SK-N-SH (cell line): ENCODE measurements around the gene ZNF680. TPM values are rescaled to one million over a fixed set of nuclear protein-coding genes. Genes with fewer than 3 reads are reported as not detected.
A peak's percentile ranks its signal among the peaks of the same experiment; 100 is the strongest.

Experiments used
- CTCF ChIA-PET: fragments of 300-600, 350-600 bp; formaldehyde crosslinking; extraction: SDS; loops from one replicate; lab custom pipeline; 2021; lab: Yijun Ruan, JAX
- POLR2A ChIA-PET: fragments of 350-600 bp; sonication (Branson Sonifier 250); formaldehyde crosslinking; extraction: SDS; loops from one replicate; lab custom pipeline; 2020; ENCODE audit warnings: antibody characterized with exemption, inconsistent platforms; lab: Yijun Ruan, JAX
- DNase-seq: peaks from one replicate; pipeline ENCODE4 v3.0.0; 2012
- H2AFZ ChIP-seq: fragments of 200-600 bp; sonication (generic); 2 replicates; pipeline ENCODE4 v1.8.1; 2016; ENCODE audit warnings: antibody characterized with exemption, mild to moderate bottlenecking, low read depth
- H3F3A ChIP-seq: fragments of 200-600 bp; sonication (generic); replicated peaks from 2 replicates; pipeline ENCODE3; 2016; ENCODE audit warnings: antibody characterized with exemption, mild to moderate bottlenecking; ENCODE audit not compliant: insufficient read depth
- H3K27ac ChIP-seq, 2 experiments: fragments of 200-500 bp in 1 of 2; fragments of 200-600 bp in 1 of 2; sonication (Bioruptor generic) in 1 of 2; sonication (generic), shearing (Covaris generic) in 1 of 2; 2 replicates each; pipeline versions ENCODE4 v1.5.1 to v1.6.1; 2014 to 2016; ENCODE audit warnings: low read depth in 2 of 2, inconsistent platforms in 1 of 2, low read length in 1 of 2, mild to moderate bottlenecking in 1 of 2, mixed read lengths in 1 of 2
- H3K27me3 ChIP-seq: fragments of 200-600 bp; sonication (generic), shearing (Covaris generic); 2 replicates; pipeline ENCODE4 v1.6.1; 2016; ENCODE audit warnings: mixed run types; ENCODE audit not compliant: insufficient read depth
- H3K36me3 ChIP-seq, 2 experiments: fragments of 200-500 bp in 1 of 2; fragments of 200-600 bp in 1 of 2; sonication (Bioruptor generic) in 1 of 2; sonication (generic) in 1 of 2; replicated peaks in 1 of 2; 2 replicates each; pipeline versions ENCODE3 to v1.5.1; 2014 to 2016; ENCODE audit warnings: low read length in 1 of 2, mild to moderate bottlenecking in 1 of 2; ENCODE audit not compliant: insufficient read depth in 2 of 2, control insufficient read depth in 1 of 2
- H3K4me1 ChIP-seq, 2 experiments: fragments of 200-500 bp in 1 of 2; fragments of 200-600 bp in 1 of 2; sonication (Bioruptor generic) in 1 of 2; sonication (generic), shearing (Covaris generic) in 1 of 2; 2 replicates each; pipeline versions ENCODE4 v1.5.1 to v1.6.1; 2014 to 2016; ENCODE audit warnings: low read depth in 1 of 2, low read length in 1 of 2, mixed run types in 1 of 2; ENCODE audit not compliant: insufficient read depth in 2 of 2, control insufficient read depth in 1 of 2
- H3K4me2 ChIP-seq: fragments of 200-600 bp; sonication (generic), shearing (Covaris generic); 2 replicates; pipeline ENCODE4 v1.6.1; 2017; ENCODE audit warnings: mixed run types
- H3K4me3 ChIP-seq, 2 experiments: fragments of 200-500 bp in 1 of 2; fragments of 200-600 bp in 1 of 2; sonication (Bioruptor generic) in 1 of 2; sonication (generic), shearing (Covaris generic) in 1 of 2; 2 replicates each; pipeline versions ENCODE4 v1.5.1 to v1.8.1; 2014 to 2016; ENCODE audit warnings: low read depth in 2 of 2, inconsistent platforms in 1 of 2, low read length in 1 of 2, mild to moderate bottlenecking in 1 of 2, mixed read lengths in 1 of 2, moderate library complexity in 1 of 2
- H3K79me2 ChIP-seq: fragments of 200-600 bp; sonication (generic); 2 replicates; pipeline ENCODE4 v1.8.1; 2017; ENCODE audit warnings: mild to moderate bottlenecking; ENCODE audit not compliant: insufficient read depth
- H3K9ac ChIP-seq: fragments of 200-600 bp; sonication (generic); 2 replicates; pipeline ENCODE4 v1.6.1; 2017; ENCODE audit warnings: mixed run types
- H3K9me2 ChIP-seq: fragments of 200-600 bp; sonication (generic); 2 replicates; pipeline ENCODE4 v1.6.1; 2017; ENCODE audit warnings: mixed run types
- H3K9me3 ChIP-seq: fragments of 200-600 bp; sonication (generic); 2 replicates; pipeline ENCODE4 v1.6.1; 2017; ENCODE audit warnings: mixed run types, mild to moderate bottlenecking, moderate library complexity
- H4K20me1 ChIP-seq: fragments of 200-600 bp; sonication (generic); 2 replicates; pipeline ENCODE4 v1.6.1; 2017; ENCODE audit warnings: mild to moderate bottlenecking, mixed run types; ENCODE audit not compliant: insufficient read depth
- CHD2 ChIP-seq: fragments of 150-350 bp; IDR thresholded peaks from 2 replicates; pipeline ENCODE4 v1.6.1; 2018; ENCODE audit warnings: low read length; ENCODE audit not compliant: partially characterized antibody
- ELF1 ChIP-seq: IDR thresholded peaks from 2 replicates; pipeline ENCODE4 v1.4.0; 2012
- FOSL2 ChIP-seq: IDR thresholded peaks from 2 replicates; pipeline ENCODE4 v1.4.0; 2012; ENCODE audit warnings: low read depth, mild to moderate bottlenecking, moderate library complexity, borderline replicate concordance
- NFIC ChIP-seq: IDR thresholded peaks from 2 replicates; pipeline ENCODE4 v1.4.0; 2012; ENCODE audit warnings: borderline replicate concordance
- RFX5 ChIP-seq: IDR thresholded peaks from 2 replicates; pipeline ENCODE4 v1.6.1; 2012; ENCODE audit warnings: mild to moderate bottlenecking, improper control_type of control experiment, low read length
- SMC3 ChIP-seq: IDR thresholded peaks from 2 replicates; pipeline ENCODE4 v1.6.1; 2012; ENCODE audit warnings: low read depth, low read length, improper control_type of control experiment
- TAF1 ChIP-seq: IDR thresholded peaks from 2 replicates; pipeline ENCODE4 v1.6.1; 2012; ENCODE audit warnings: low read depth, mild to moderate bottlenecking, low read length, moderate library complexity, borderline replicate concordance
- TCF12 ChIP-seq: IDR thresholded peaks from 2 replicates; pipeline ENCODE4 v1.4.0; 2012
- TEAD4 ChIP-seq: IDR thresholded peaks from 2 replicates; pipeline ENCODE4 v1.4.0; 2012; ENCODE audit warnings: mild to moderate bottlenecking, borderline replicate concordance; ENCODE audit not compliant: insufficient read depth
- WGBS: methylation state at CpG from one replicate; pipeline ENCODE4 v1.1.6; 2017; ENCODE audit warnings: low lambda C conversion rate; 5-methylcytosine and 5-hydroxymethylcytosine counted together
- polyA plus RNA-seq, 3 experiments: library from polyadenylated mRNA; depleted of rRNA; stranded (reverse); fragments of >200 nt; gene quantifications; 2 replicates each; pipeline ENCODE4 v1.2.3, GENCODE V29; 2012
- TF ChIP-seq, protein P1 (sequence below): IDR thresholded peaks from 2 replicates; pipeline ENCODE4 v1.4.0; 2012; ENCODE audit warnings: low read depth, borderline replicate concordance
- TF ChIP-seq, protein P2 (sequence below): IDR thresholded peaks from 2 replicates; pipeline ENCODE4 v1.4.0; 2012; ENCODE audit warnings: low read depth, borderline replicate concordance

The ZNF680 gene
- polyA plus RNA-seq, 1 of the 3 experiments (the other 2 are of a cell fraction) = 1.6 TPM

DNA sequence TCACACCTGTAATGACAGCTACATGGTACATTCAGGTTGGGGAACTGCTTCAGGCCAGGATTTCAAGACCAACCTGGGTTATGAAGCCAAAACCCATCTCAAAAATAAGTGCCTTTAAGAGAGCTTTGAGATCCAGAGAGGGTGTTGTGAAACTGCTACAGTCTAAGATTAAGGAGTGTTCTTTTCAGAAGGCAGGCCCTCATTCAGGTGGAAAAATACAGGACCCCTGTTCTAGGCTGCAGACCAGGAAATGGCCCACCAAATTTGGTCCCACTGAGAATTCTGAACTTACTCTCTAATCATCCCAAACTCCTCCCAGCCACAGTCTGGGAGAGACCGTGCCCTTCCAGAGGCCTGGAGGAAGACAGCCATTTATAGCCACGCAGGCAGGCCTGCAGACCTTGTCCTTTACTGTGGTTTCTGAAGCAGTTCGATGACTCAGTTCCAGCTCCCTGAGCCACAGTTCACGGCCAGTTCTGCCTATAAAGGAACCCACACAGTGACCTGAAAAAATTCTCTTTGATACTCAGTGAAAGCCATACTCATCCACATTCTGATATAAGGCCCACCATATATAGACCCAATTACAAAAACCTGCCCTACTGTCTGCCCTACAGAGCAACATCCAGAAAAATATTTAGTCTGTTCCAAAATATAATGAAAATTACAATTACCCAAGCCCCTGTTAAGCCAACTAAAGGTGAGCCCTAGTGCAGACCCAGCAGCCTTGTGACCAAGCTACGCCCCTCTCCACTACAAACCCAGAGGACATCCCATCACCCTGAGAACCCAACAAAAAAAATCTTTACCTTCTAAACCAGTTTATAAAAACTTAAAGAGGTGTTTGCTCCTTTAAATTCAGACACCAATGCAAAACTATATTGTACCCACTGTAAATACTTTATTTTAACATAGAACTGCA lies 21.2 kb downstream of the ZNF680 start (continued):
- TF ChIP-seq, protein P1, sequence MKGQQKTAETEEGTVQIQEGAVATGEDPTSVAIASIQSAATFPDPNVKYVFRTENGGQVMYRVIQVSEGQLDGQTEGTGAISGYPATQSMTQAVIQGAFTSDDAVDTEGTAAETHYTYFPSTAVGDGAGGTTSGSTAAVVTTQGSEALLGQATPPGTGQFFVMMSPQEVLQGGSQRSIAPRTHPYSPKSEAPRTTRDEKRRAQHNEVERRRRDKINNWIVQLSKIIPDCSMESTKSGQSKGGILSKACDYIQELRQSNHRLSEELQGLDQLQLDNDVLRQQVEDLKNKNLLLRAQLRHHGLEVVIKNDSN = no peak
- TF ChIP-seq TAF1 (no peak), RFX5 (no peak), TEAD4 (no peak), CHD2 (no peak), NFIC (no peak), FOSL2 (peak; percentile 65; the same call in 1 of the 2 replicates), SMC3 (no peak), ELF1 (no peak), TCF12 (0 out of 2 replicates have a peak, but pooled peaks have one; percentile 13)
- TF ChIP-seq, protein P2, sequence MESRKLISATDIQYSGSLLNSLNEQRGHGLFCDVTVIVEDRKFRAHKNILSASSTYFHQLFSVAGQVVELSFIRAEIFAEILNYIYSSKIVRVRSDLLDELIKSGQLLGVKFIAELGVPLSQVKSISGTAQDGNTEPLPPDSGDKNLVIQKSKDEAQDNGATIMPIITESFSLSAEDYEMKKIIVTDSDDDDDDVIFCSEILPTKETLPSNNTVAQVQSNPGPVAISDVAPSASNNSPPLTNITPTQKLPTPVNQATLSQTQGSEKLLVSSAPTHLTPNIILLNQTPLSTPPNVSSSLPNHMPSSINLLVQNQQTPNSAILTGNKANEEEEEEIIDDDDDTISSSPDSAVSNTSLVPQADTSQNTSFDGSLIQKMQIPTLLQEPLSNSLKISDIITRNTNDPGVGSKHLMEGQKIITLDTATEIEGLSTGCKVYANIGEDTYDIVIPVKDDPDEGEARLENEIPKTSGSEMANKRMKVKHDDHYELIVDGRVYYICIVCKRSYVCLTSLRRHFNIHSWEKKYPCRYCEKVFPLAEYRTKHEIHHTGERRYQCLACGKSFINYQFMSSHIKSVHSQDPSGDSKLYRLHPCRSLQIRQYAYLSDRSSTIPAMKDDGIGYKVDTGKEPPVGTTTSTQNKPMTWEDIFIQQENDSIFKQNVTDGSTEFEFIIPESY = no peak

DNA sequence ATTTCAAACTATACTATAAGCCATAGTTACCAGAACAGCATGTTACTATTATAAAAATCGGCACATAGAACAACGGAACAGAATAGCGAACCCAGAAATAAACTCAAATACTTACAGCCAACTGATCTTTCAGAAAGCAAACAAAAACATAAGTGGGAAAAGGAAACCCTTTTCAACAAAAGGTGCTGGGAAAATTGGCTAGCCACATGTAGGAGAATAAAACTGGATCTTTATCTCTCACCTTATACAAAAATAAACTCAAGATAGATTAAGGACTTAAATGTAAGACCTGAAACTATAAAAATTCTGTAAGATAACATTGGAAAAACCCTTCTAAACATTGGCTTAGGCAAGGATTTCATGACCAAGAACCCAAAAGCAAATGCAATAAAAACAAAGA lies 29.1 kb downstream of the ZNF680 start:
- Histone ChIP-seq H3K79me2 (peaks cover 92% of the 10 kb centered on the region), H4K20me1 (no peaks in the 10 kb centered on the region), H3K9ac (no peak overlapping the region), H3K4me1 (no peaks in the 10 kb centered on the region), H3K27ac (no peak overlapping the region), H3K36me3 (peaks cover 5 to 79% of the 10 kb centered on the region in 2 experiments), H2AFZ (no peak overlapping the region), H3K4me3 (no peak overlapping the region), H3K4me2 (no peak overlapping the region), H3F3A (no peaks in the 10 kb centered on the region), H3K27me3 (no peaks in the 10 kb centered on the region), H3K9me2 (no peaks in the 10 kb centered on the region), H3K9me3 (peaks cover 21% of the 10 kb centered on the region; the same call in 1 of the 2 replicates)
- no peak for TF ChIP-seq NFIC
- ChIA-PET POLR2A (no interaction called here), CTCF (no interaction called here)
- 95% methylated on average over 3 of the region's 3 CpGs for WGBS
- no peak for DNase-seq

DNA sequence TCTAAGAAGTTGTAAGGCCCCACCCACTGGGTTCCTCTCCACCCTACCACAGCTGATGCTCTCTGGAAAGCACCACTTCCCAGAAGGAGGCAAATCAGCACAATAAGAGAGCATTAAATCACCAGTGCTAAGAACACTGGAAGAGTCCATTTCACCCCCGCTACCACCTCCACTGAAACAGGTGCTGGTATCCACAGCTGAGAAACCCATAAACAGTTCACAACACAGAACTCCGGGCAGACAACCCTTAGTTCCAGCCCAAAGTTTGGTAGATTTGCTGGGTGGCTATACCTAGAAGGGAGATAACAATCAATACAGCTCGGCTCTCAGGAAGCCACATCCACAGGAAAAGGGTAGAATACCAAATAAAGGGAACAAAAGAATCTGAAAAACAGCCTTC lies 34.1 kb downstream of the ZNF680 start:
- POLR2A ChIA-PET = no interaction called here

More for the DNA sequence above, 34.1 kb downstream of the ZNF680 start:
- TF ChIP-seq FOSL2 (no peak), ELF1 (no peak)
- TF ChIP-seq, protein P2 = no peak
- Histone ChIP-seq H3K4me2 (no peak overlapping the region), H3K9ac (no peak overlapping the region), H3K27me3 (no peaks in the 10 kb centered on the region), H3K36me3 (peaks cover 30 to 93% of the 10 kb centered on the region in 2 experiments), H3K27ac (no peak overlapping the region), H4K20me1 (no peaks in the 10 kb centered on the region), H3K9me3 (peaks cover 54% of the 10 kb centered on the region), H3K9me2 (no peaks in the 10 kb centered on the region), H3K79me2 (peaks cover 71% of the 10 kb centered on the region), H3F3A (peaks cover 13% of the 10 kb centered on the region), H2AFZ (no peak overlapping the region), H3K4me1 (no peaks in the 10 kb centered on the region), H3K4me3 (no peak overlapping the region; a peak in 1 of 4 replicates)
- 93% methylated on average over 3 of the region's 3 CpGs for WGBS
- DNase-seq = no peak
- CTCF ChIA-PET = no interaction called here
